Putamen (tissue), 1 donor: ENCODE measurements around the gene ZNF70.

Experiments used
- DNase-seq: peaks from one replicate; pipeline ENCODE4 v3.0.0-alpha.2; 2016; ENCODE audit warnings: low spot score

ZNF70 gene

GRCh38 chr22:23750714-23751440 is at the start of gene ZNF70:
TSS of gene ZNF70 (minus strand) at chr22:23751112. CDS start at chr22:23745140, 5,972 bp downstream.
- peak; percentile 72 for DNase-seq

DNA sequence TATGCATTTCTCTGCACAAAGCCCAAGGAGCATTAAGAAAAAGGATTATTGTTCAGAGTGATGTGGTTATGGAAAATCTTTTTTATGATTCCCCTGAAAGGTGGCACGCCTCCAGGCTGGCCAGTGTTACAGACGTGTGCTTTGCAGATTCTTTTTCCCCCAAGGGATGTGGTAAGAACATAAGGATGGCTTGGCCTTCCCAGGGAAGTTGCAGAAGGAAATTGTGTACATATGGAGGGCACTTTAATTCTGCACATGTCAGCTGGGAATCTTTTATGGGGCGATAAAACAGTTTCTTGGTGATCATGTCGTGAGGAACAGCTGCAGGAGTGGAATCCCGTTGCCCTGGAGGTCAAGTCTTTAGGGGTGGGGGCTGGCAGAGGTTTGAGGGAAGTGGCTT is 45.5 kb upstream of the ZNF70 start:
- no peak for DNase-seq

DNA sequence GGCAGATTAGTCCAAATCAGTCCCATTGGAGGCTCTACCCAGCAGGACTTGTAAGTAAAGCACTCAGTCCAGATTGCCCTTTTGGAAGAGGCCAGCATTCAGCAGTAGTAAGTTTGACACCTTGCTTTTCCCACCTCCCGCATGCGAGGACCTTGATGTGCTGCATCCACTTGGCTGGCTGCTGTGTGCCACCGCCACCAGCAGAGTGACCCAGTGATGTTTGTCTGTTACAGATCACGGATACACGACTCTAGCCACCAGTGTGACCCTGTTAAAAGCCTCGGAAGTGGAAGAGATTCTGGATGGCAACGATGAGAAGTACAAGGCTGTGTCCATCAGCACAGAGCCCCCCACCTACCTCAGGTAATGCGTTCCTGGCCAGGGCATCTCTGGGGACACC is 42.4 kb upstream of the ZNF70 start:
- no peak for DNase-seq

DNA sequence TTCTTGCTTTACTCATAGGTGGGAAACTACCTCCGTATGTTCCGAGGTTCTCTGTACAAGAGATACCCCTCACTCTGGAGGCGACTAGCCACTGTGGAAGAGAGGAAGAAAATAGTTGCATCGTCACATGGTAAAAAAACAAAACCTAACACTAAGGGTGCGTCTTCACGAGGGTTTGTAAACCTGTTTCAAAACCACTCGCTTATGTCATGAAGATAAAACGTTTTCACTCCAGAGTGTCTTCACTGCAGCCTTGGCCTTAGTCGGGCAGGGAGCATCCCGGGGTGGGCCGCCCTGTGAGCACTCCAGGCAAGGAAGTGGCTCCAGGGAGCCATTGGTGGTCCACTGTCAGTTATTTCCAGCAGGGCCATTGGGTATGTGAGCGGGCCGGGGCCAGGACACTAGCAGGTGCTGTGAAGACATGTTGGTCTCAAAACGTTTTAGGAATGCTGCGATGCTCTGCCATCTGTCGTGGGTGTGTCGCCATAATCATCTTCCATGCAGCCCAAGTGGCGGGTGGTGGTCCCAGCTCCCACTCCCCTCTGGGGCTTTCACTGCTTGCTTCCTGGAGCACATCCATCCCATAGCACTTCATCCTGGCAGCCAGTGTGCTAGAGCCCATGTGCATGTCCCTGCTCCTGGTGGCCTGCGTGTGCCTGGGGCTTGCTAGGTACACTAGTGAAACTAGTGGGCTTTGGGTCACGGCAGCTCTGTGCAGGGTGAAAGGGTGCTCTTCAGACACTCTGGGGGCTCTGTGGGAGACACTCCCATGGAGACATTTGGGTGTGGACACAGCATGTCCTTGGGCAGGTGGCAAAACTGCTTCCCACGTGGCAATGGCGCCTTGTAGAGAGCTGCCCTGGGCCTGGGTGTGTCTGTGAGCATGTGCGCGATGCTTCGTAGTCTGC is 41.1 kb upstream of the ZNF70 start:
- no peak for DNase-seq

- DNase-seq: no peak
Measured at GRCh38 chr22:23790819-23791737, 40.2 kb upstream of the ZNF70 start.

GRCh38 chr22:23789638-23790037 is 38.7 kb upstream of the ZNF70 start:
- DNase-seq: no peak

- no peak for DNase-seq
Measured at GRCh38 chr22:23789121-23789520, 38.2 kb upstream of the ZNF70 start.

- DNase-seq: no peak
Measured at GRCh38 chr22:23787910-23788309, 37.0 kb upstream of the ZNF70 start.

DNA sequence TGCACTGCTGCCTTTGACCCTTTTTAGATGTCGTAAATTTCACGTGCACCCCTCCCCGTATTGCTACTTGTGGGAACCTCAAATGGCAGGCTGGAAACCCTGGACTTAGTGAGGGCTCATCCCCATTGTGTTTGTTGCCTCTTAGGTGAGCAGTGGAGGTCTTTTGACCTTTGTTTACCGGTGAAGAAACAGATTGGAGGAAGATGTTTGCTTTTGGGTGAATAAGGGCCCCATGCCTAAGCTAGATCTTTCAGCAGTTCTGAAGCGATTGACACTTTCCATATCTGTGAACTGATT is 36.6 kb upstream of the ZNF70 start:
- DNase-seq: no peak

- DNase-seq: peak; percentile 85
Measured at GRCh38 chr22:23786752-23787599, 36.1 kb upstream of the ZNF70 start, which contains the start of gene SMARCB1. TSS of gene SMARCB1 (plus strand) at chr22:23786966. CDS start at chr22:23787170, 204 bp downstream.

- no peak for DNase-seq
Measured at GRCh38 chr22:23786261-23786710, 35.4 kb upstream of the ZNF70 start.

- no peak for DNase-seq
Measured at GRCh38 chr22:23784215-23784732, 33.4 kb upstream of the ZNF70 start.

GRCh38 chr22:23783265-23784150 is 32.6 kb upstream of the ZNF70 start:
- no peak for DNase-seq

- no peak for DNase-seq
Measured at GRCh38 chr22:23782703-23783102, 31.8 kb upstream of the ZNF70 start.

GRCh38 chr22:23782252-23782651 is 31.3 kb upstream of the ZNF70 start:
- no peak for DNase-seq

GRCh38 chr22:23781511-23782183 is 30.7 kb upstream of the ZNF70 start:
- DNase-seq: no peak

- peak; percentile 91 for DNase-seq
Measured at GRCh38 chr22:23781065-23781464, 30.2 kb upstream of the ZNF70 start.

- no peak for DNase-seq
Measured at GRCh38 chr22:23780146-23780748, 29.3 kb upstream of the ZNF70 start.

GRCh38 chr22:23779731-23780130 is 28.8 kb upstream of the ZNF70 start:
- no peak for DNase-seq
